Measurements from ENCODE around the gene GNAT2. TPM values are rescaled to one million over a fixed set of nuclear protein-coding genes. Genes with fewer than 3 reads are reported as not detected.

GNAT2 gene
- total and polyA plus RNA-seq, 2 donors (not counting 3 experiments of a cell fraction or from before 2014, with no cell fraction given), result not detected

DNA sequence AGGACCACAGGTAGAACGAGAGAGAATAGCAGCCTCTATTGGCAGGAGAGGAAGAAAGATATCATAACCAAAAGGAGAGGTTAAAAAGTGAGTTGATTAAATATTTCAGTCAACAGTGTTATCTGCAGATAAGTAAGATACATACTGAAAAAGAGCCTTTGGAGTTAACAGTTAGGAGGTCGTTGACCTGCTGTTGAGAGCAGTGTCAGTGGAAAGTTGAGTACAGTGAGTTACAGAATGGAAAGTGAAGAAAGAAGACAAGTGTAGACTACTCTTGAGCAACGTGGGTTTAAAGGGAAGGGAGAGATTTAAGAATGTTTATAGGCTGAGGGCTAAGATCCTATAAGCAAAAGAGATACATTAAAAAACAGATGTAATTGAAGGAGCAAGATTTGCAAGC, 30.2 kb downstream of the GNAT2 start:
- ChIA-PET CTCF (no interaction called here), POLR2A (no interaction called here)
- FAIRE-seq (no peak), DNase-seq (ENCODE audit: low read depth, low spot score) (no peak)
- peaks cover 4% of the 10 kb centered on the region for H3K79me2 ChIP-seq (ENCODE audit: control insufficient read depth, insufficient read depth, low read length)
- no peaks in the 10 kb centered on the region for H3K9me3 ChIP-seq (replicated peaks; ENCODE audit: control insufficient read depth, insufficient read depth, low read length)
- no peaks in the 10 kb centered on the region for H3K4me1 ChIP-seq (ENCODE audit: control insufficient read depth, extremely low read depth, insufficient read depth, low read length)
- H3K36me3 ChIP-seq (ENCODE audit: control insufficient read depth in 2 of 2, extremely low read depth in 1 of 2, insufficient read depth in 2 of 2, low read length in 2 of 2), result peaks cover 9 to 23% of the 10 kb centered on the region in 2 experiments
- dilution Hi-C loops (cut with MboI; ENCODE audit: extremely low pct_ligation_motif_present, low sequenced_read_pairs), result no loop called here
- intact Hi-C loops (cut with micrococcal nuclease), result no loop called here
- no peak overlapping the region for H2AFZ ChIP-seq (ENCODE audit: low read depth, low read length)
- BruUV-seq (replicated peaks), result no TSS peak
- H3K9me1 ChIP-seq (replicated peaks; ENCODE audit: control insufficient read depth, extremely low read depth, insufficient read depth, low read length), result no peaks in the 10 kb centered on the region
- no peak overlapping the region for H3K27ac ChIP-seq (ENCODE audit: insufficient read depth, low read depth, low read length)
- H3K9ac ChIP-seq (replicated peaks; ENCODE audit: extremely low read depth, insufficient read depth, low read length), result no peak overlapping the region
- no peaks in the 10 kb centered on the region for H4K20me1 ChIP-seq (replicated peaks; ENCODE audit: control insufficient read depth, extremely low read depth, insufficient read depth, low read length)
- H3K4me2 ChIP-seq (ENCODE audit: insufficient read depth, low read length), result no peak overlapping the region
- no peak for TF ChIP-seq EZH2 (IDR thresholded peaks at IDR 0.05; ENCODE audit: borderline replicate concordance, low read depth, low read length, severe bottlenecking)
- no peak for TF ChIP-seq POLR2AphosphoS5 (IDR thresholded peaks at IDR 0.05; ENCODE audit: insufficient read depth, low read depth, low read length)
- TF ChIP-seq GATA2 (IDR thresholded peaks at IDR 0.05; ENCODE audit: insufficient read depth, insufficient read length, low read depth, low read length), result no peak
- TF ChIP-seq JUN (IDR thresholded peaks at IDR 0.05; ENCODE audit: borderline replicate concordance, insufficient read depth, insufficient read length, low read depth), result no peak
- no peak for TF ChIP-seq POLR2A (IDR thresholded peaks at IDR 0.05; ENCODE audit: low read depth, low read length)
- TF ChIP-seq MAX (IDR thresholded peaks at IDR 0.05; ENCODE audit: insufficient read depth, insufficient read length), result no peak
- no peak for TF ChIP-seq MYC (IDR thresholded peaks at IDR 0.05; ENCODE audit: low read depth, low read length)
- TF ChIP-seq CTCF (IDR thresholded peaks at IDR 0.05; ENCODE audit: extremely low read depth in 1 of 2, insufficient read depth in 1 of 2, low read depth in 1 of 2, low read length in 2 of 2), result no peak
- no peak for TF ChIP-seq FOS (IDR thresholded peaks at IDR 0.05; ENCODE audit: borderline replicate concordance, insufficient read depth, low read length)
- no peaks in the 10 kb centered on the region for H3K27me3 ChIP-seq (ENCODE audit: control insufficient read depth in 2 of 2, insufficient read depth in 2 of 2, low read length in 2 of 2)
- H3K4me3 ChIP-seq (replicated peaks in 1 of 3; ENCODE audit: insufficient read depth in 1 of 3, low read depth in 1 of 3, low read length in 3 of 3), result no peak overlapping the region

Measured in endothelial cell of umbilical vein (primary cell).